CD14-positive monocyte (primary cell): Measurements from ENCODE around the gene CA4. TPM values are rescaled to one million over a fixed set of nuclear protein-coding genes. Genes with fewer than 3 reads are reported as not detected.
A peak's percentile ranks its signal among the peaks of the same experiment; 100 is the strongest.

ENCODE experiments used
- DNase-seq, 3 donors: peaks; one replicate each; pipeline ENCODE4 v3.0.0-alpha.2; 2011 to 2022
- H2AFZ ChIP-seq: 2 replicates; pipeline ENCODE4 v1.6.0; 2012; ENCODE audit warnings: mild to moderate bottlenecking, low read depth, low read length, inconsistent platforms; ENCODE audit not compliant: insufficient read depth, poor library complexity, severe bottlenecking
- H3K27ac ChIP-seq, 2 donors: 1 replicate in 1 of 2; 2 replicates in 1 of 2; pipeline ENCODE4 v1.5.1; 2012 to 2013; ENCODE audit warnings: low read length in 2 of 2, control low read depth in 1 of 2, inconsistent platforms in 1 of 2, low read depth in 1 of 2, mild to moderate bottlenecking in 1 of 2
- H3K27me3 ChIP-seq, 2 donors: one replicate each; pipeline versions ENCODE4 v1.6.0 to v1.6.1; 2011 to 2013; ENCODE audit warnings: low read length in 2 of 2; ENCODE audit not compliant: control insufficient read depth in 2 of 2, insufficient read depth in 2 of 2
- H3K36me3 ChIP-seq, 2 donors: replicated peaks in 1 of 2; 1 replicate in 1 of 2; 2 replicates in 1 of 2; pipeline versions ENCODE4 v1.5.1 to v1.6.1; 2012 to 2013; ENCODE audit warnings: low read length in 2 of 2, control low read depth in 1 of 2, inconsistent platforms in 1 of 2, mild to moderate bottlenecking in 1 of 2; ENCODE audit not compliant: insufficient read depth in 2 of 2, control insufficient read depth in 1 of 2
- H3K4me1 ChIP-seq, 2 donors: 1 replicate in 1 of 2; 2 replicates in 1 of 2; pipeline versions ENCODE4 v1.5.1 to v1.6.1; 2012 to 2013; ENCODE audit warnings: low read length in 2 of 2, control low read depth in 1 of 2, inconsistent platforms in 1 of 2, mild to moderate bottlenecking in 1 of 2, moderate library complexity in 1 of 2; ENCODE audit not compliant: insufficient read depth in 2 of 2, control insufficient read depth in 1 of 2
- H3K4me2 ChIP-seq: replicated peaks from 2 replicates; pipeline ENCODE3; 2012; ENCODE audit warnings: low read length, moderate library complexity, mild to moderate bottlenecking; ENCODE audit not compliant: poor library complexity, severe bottlenecking; ENCODE audit errors: extremely low read depth
- H3K4me3 ChIP-seq, 3 experiments: fragments of 200-600 bp in 1 of 3; sonication (generic) in 1 of 3; replicated peaks in 1 of 3; 1 replicate in 2 of 3; 2 replicates in 1 of 3; pipeline ENCODE4 v1.5.1; 2011 to 2013; ENCODE audit warnings: low read length in 3 of 3, mild to moderate bottlenecking in 3 of 3, control low read depth in 2 of 3, low read depth in 2 of 3, inconsistent platforms in 1 of 3, moderate library complexity in 1 of 3
- H3K79me2 ChIP-seq: 2 replicates; pipeline ENCODE4 v1.6.0; 2012; ENCODE audit warnings: mild to moderate bottlenecking, control low read depth, inconsistent platforms, low read length, moderate library complexity; ENCODE audit not compliant: insufficient read depth
- H3K9ac ChIP-seq: 2 replicates; pipeline ENCODE4 v1.6.0; 2017; ENCODE audit warnings: low read length, mild to moderate bottlenecking; ENCODE audit not compliant: insufficient read depth, poor library complexity, severe bottlenecking
- H3K9me3 ChIP-seq, 2 donors: replicated peaks in 1 of 2; 1 replicate in 1 of 2; 2 replicates in 1 of 2; pipeline versions ENCODE4 v1.5.1 to v1.6.1; 2012 to 2013; ENCODE audit warnings: low read length in 2 of 2, control low read depth in 1 of 2; ENCODE audit not compliant: control insufficient read depth in 1 of 2, insufficient read depth in 1 of 2
- H4K20me1 ChIP-seq: 2 replicates; pipeline ENCODE4 v1.6.0; 2012; ENCODE audit warnings: mild to moderate bottlenecking, low read length, control low read depth, moderate library complexity; ENCODE audit not compliant: insufficient read depth
- H3K27ac Mint-ChIP-seq, 7 donors: one replicate each; pipeline ENCODE4 v1.8.0; 2020; ENCODE audit warnings: mild to moderate bottlenecking in 7 of 7, mixed read lengths in 7 of 7, moderate library complexity in 6 of 7, inconsistent platforms in 2 of 7
- H3K27me3 Mint-ChIP-seq, 3 donors: one replicate each; pipeline ENCODE4 v1.8.0; 2021 to 2022; ENCODE audit warnings: low read depth in 3 of 3, mild to moderate bottlenecking in 3 of 3, mixed read lengths in 3 of 3, moderate library complexity in 3 of 3, inconsistent platforms in 1 of 3
- H3K36me3 Mint-ChIP-seq, 2 donors: one replicate each; pipeline ENCODE4 v1.8.0; 2020; ENCODE audit warnings: mixed read lengths in 2 of 2, inconsistent platforms in 1 of 2, mild to moderate bottlenecking in 1 of 2
- H3K4me1 Mint-ChIP-seq: one replicate; pipeline ENCODE4 v1.8.0; 2020; ENCODE audit warnings: mild to moderate bottlenecking, mixed read lengths
- H3K4me3 Mint-ChIP-seq, 2 donors: one replicate each; pipeline ENCODE4 v1.8.0; 2020; ENCODE audit warnings: mild to moderate bottlenecking in 2 of 2, mixed read lengths in 2 of 2, moderate library complexity in 1 of 2
- H3K9me3 Mint-ChIP-seq, 7 donors: one replicate each; pipeline ENCODE4 v1.8.0; 2020 to 2022; ENCODE audit warnings: mixed read lengths in 7 of 7, mild to moderate bottlenecking in 6 of 7, moderate library complexity in 6 of 7, inconsistent platforms in 2 of 7
- WGBS: methylation state at CpG from one replicate; pipeline ENCODE4 v1.1.5; 2013; ENCODE audit warnings: missing lambda C conversion rate; ENCODE audit not compliant: insufficient coverage; 5-methylcytosine and 5-hydroxymethylcytosine counted together
- intact Hi-C, 2 donors: fragments of 100-400 bp; cut with micrococcal nuclease; formaldehyde crosslinking; loops; one replicate each; pipeline versions ENCODE4 v1.15.0 to v1.15.1; 2023
- polyA plus RNA-seq, 3 donors: library from polyadenylated mRNA; depleted of rRNA in 1 of 3; unstranded in 2 of 3; stranded (reverse) in 1 of 3; fragments of 300-500 nt in 2 of 3; fragments of >200 nt in 1 of 3; fragmentation: Illumina TruSeq in 2 of 3; gene quantifications; 1 replicate in 2 of 3; 2 replicates in 1 of 3; pipeline ENCODE4 v1.2.3, GENCODE V29; 2012 to 2021
- TF ChIP-seq, protein P1 (sequence below): fragments of 200-600 bp; IDR thresholded peaks from one replicate; pipeline ENCODE4 v1.8.0; 2022; ENCODE audit warnings: antibody characterized with exemption, mild to moderate bottlenecking

The CA4 gene
- polyA plus RNA-seq, 3 donors: not detected

DNA sequence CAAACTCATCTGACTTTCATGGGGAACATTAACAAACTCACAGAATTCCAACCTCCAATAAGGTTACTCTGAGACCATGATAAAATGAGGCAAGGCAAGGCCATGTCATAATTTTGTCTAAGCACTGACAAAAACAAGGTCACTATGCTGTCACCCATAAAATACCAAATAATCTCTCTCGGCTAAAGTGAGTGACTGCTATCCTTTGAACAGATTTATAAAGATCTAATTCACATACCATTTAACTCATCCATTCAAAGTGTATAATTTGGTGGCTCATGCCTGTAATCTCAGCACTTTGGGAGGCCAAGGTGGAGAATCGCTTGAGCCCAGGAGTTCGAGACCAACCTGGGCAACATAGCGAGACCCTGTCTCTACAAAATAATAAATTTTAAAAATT is 20.6 kb upstream of the CA4 start:
- no peaks in the 10 kb centered on the region for H3K36me3 ChIP-seq
- Mint-ChIP-seq H3K9me3 (no peaks in the 10 kb centered on the region), H3K27me3 (peaks cover 11 to 21% (median 12%) of the 10 kb centered on the region in 3 donors), H3K27ac (no peak overlapping the region), H3K4me3 (peak overlapping the region in 1 of 2 donors; percentile 9), H3K4me1 (peaks cover 3% of the 10 kb centered on the region), H3K36me3 (peaks cover 2 to 5% of the 10 kb centered on the region in 2 donors)
- no peak overlapping the region for H2AFZ ChIP-seq
- H3K27ac ChIP-seq: no peak overlapping the region
- no peak overlapping the region for H3K9ac ChIP-seq
- TF ChIP-seq, protein P1, sequence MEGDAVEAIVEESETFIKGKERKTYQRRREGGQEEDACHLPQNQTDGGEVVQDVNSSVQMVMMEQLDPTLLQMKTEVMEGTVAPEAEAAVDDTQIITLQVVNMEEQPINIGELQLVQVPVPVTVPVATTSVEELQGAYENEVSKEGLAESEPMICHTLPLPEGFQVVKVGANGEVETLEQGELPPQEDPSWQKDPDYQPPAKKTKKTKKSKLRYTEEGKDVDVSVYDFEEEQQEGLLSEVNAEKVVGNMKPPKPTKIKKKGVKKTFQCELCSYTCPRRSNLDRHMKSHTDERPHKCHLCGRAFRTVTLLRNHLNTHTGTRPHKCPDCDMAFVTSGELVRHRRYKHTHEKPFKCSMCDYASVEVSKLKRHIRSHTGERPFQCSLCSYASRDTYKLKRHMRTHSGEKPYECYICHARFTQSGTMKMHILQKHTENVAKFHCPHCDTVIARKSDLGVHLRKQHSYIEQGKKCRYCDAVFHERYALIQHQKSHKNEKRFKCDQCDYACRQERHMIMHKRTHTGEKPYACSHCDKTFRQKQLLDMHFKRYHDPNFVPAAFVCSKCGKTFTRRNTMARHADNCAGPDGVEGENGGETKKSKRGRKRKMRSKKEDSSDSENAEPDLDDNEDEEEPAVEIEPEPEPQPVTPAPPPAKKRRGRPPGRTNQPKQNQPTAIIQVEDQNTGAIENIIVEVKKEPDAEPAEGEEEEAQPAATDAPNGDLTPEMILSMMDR: no peak
- no peak overlapping the region for H3K4me2 ChIP-seq
- no CpG with 5 or more reads among the region's 4 CpGs for WGBS
- H3K4me3 ChIP-seq: no peak overlapping the region
- no peaks in the 10 kb centered on the region for H4K20me1 ChIP-seq
- H3K9me3 ChIP-seq: no peaks in the 10 kb centered on the region
- peaks cover under 1 to 2% of the 10 kb centered on the region in 2 donors for H3K4me1 ChIP-seq
- H3K79me2 ChIP-seq: no peaks in the 10 kb centered on the region
- peaks cover 0 to 3% of the 10 kb centered on the region in 2 donors for H3K27me3 ChIP-seq
- intact Hi-C loops: no loop called here
- DNase-seq: no peak

DNA sequence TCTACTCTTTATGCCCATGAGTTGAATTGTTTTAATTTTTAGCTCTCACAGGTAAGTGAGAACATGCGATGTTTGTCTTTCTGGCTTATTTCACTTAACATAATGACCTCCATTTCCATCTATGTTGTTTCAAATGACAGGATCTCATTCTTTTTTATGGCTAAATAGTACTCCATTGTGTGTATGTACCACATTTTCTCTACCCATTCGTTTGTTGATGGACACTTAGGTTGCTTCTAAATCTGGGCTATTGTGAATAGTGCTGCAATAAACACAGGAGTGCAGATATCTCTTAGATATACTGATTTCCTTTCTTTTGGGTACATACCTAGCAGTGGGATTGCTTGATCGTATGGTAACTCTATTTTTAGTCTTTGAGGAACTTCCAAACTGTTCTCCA is 19.3 kb upstream of the CA4 start:
- Mint-ChIP-seq H3K9me3 (peaks cover 0 to 3% (median 0%) of the 10 kb centered on the region in 7 donors), H3K27ac (no peak overlapping the region), H3K4me1 (peaks cover 16% of the 10 kb centered on the region), H3K27me3 (peaks cover 15 to 28% (median 16%) of the 10 kb centered on the region in 3 donors), H3K4me3 (no peak overlapping the region), H3K36me3 (peaks cover 2 to 5% of the 10 kb centered on the region in 2 donors)
- Histone ChIP-seq H3K4me1 (peaks cover 9 to 15% of the 10 kb centered on the region in 2 donors), H4K20me1 (no peaks in the 10 kb centered on the region), H3K27me3 (peaks cover 0 to 3% of the 10 kb centered on the region in 2 donors), H2AFZ (no peak overlapping the region), H3K9ac (no peak overlapping the region), H3K27ac (no peak overlapping the region), H3K4me3 (no peak overlapping the region), H3K4me2 (no peak overlapping the region), H3K79me2 (no peaks in the 10 kb centered on the region), H3K36me3 (no peaks in the 10 kb centered on the region), H3K9me3 (no peaks in the 10 kb centered on the region)
- intact Hi-C loops: no loop called here
- no CpG with 5 or more reads among the region's 3 CpGs for WGBS
- TF ChIP-seq, protein P1: no peak
- DNase-seq: no peak
